ENCODE measurements around the gene DHX8. TPM values are rescaled to one million over a fixed set of nuclear protein-coding genes. Genes with fewer than 3 reads are reported as not detected.

Gene DHX8
- total RNA-seq, 1 donor from 2014 or later, result 134 TPM

DNA sequence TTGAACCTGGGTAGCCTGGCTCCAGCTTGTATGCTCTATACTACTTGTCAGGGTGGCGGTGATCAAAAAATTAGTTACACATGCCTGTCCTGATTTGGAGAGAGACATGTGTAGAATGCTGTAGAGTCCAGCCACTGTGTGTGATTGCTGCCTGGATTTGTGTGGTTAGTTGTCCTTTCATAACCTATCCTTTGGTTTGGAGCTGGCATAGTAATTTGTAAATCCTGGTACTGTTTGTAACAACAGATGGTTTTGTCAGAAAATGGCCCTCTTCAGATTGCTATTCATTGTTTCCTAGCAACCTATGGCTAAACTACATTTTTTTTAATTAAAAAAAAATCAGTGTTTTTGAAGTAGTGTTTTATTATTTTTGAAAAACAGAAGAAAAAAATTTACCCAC, 31.9 kb downstream of the DHX8 start:
- H3K4me1 ChIP-seq, result no peaks in the 10 kb centered on the region
- H4K20me1 ChIP-seq (ENCODE audit: low read depth), result no peaks in the 10 kb centered on the region
- no peaks in the 10 kb centered on the region for H3K9me3 ChIP-seq (ENCODE audit: low read depth)
- H3K4me3 Mint-ChIP-seq, result no peak overlapping the region
- no peak overlapping the region for H3K4me3 ChIP-seq
- H2AFZ ChIP-seq (replicated peaks), result no peak overlapping the region
- H3K36me3 Mint-ChIP-seq, result peaks cover 14% of the 10 kb centered on the region
- H3K9ac ChIP-seq, result no peak overlapping the region
- H3K27me3 ChIP-seq, result no peaks in the 10 kb centered on the region
- H3K36me3 ChIP-seq, result peaks cover 12% of the 10 kb centered on the region
- DNase-seq (ENCODE audit: low spot score), result no peak
- peaks cover 12% of the 10 kb centered on the region for H3F3A ChIP-seq (ENCODE audit: low read depth)
- no peaks in the 10 kb centered on the region for H3K9me3 Mint-ChIP-seq
- no peak overlapping the region for H3K27ac Mint-ChIP-seq
- TF ChIP-seq, protein P1, sequence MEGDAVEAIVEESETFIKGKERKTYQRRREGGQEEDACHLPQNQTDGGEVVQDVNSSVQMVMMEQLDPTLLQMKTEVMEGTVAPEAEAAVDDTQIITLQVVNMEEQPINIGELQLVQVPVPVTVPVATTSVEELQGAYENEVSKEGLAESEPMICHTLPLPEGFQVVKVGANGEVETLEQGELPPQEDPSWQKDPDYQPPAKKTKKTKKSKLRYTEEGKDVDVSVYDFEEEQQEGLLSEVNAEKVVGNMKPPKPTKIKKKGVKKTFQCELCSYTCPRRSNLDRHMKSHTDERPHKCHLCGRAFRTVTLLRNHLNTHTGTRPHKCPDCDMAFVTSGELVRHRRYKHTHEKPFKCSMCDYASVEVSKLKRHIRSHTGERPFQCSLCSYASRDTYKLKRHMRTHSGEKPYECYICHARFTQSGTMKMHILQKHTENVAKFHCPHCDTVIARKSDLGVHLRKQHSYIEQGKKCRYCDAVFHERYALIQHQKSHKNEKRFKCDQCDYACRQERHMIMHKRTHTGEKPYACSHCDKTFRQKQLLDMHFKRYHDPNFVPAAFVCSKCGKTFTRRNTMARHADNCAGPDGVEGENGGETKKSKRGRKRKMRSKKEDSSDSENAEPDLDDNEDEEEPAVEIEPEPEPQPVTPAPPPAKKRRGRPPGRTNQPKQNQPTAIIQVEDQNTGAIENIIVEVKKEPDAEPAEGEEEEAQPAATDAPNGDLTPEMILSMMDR (IDR thresholded peaks at IDR 0.05), result no peak
- TF ChIP-seq EZH2 (IDR thresholded peaks at IDR 0.05) (no peak), EZH2phosphoT487 (IDR thresholded peaks at IDR 0.05) (no peak)
- no peak overlapping the region for H3K4me2 ChIP-seq
- no peak overlapping the region for H3K27ac ChIP-seq
- peaks cover 1% of the 10 kb centered on the region for H3K4me1 Mint-ChIP-seq
- no peaks in the 10 kb centered on the region for H3K27me3 Mint-ChIP-seq (ENCODE audit: insufficient read depth, low read depth)
- no peaks in the 10 kb centered on the region for H3K79me2 ChIP-seq (ENCODE audit: low read depth)

DNA sequence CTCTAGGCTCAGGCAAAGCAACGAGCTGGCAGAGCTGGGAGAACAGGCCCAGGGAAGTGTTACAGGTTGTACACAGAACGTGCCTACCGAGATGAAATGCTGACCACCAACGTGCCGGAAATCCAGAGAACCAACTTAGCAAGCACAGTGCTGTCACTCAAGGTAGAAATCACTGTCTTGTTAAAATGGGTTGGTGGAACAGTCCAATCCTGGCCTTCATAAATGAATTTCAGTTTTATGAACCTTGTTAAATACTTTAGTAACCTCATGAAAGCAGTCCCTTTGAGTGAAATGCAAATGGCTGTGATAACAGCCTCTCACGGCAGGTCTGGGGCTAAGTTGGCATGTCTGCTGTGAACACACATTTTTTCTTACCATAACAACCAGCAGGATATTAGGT, 33.4 kb downstream of the DHX8 start:
- H3K27me3 Mint-ChIP-seq (ENCODE audit: insufficient read depth, low read depth), result no peaks in the 10 kb centered on the region
- Histone ChIP-seq H3K79me2 (ENCODE audit: low read depth) (no peaks in the 10 kb centered on the region), H3K36me3 (peaks cover 23% of the 10 kb centered on the region), H3K4me2 (no peak overlapping the region), H3K9ac (no peak overlapping the region), H2AFZ (replicated peaks) (no peak overlapping the region), H3K4me1 (no peaks in the 10 kb centered on the region), H3K9me3 (ENCODE audit: low read depth) (no peaks in the 10 kb centered on the region), H3K4me3 (no peak overlapping the region), H3K27me3 (no peaks in the 10 kb centered on the region), H3F3A (ENCODE audit: low read depth) (peaks cover 12% of the 10 kb centered on the region), H3K27ac (no peak overlapping the region), H4K20me1 (ENCODE audit: low read depth) (no peaks in the 10 kb centered on the region)
- H3K27ac Mint-ChIP-seq, result no peak overlapping the region
- no peak overlapping the region for H3K4me3 Mint-ChIP-seq
- H3K36me3 Mint-ChIP-seq, result peaks cover 20% of the 10 kb centered on the region
- TF ChIP-seq, protein P1 (IDR thresholded peaks at IDR 0.05), result no peak
- no peaks in the 10 kb centered on the region for H3K9me3 Mint-ChIP-seq
- peaks cover 2% of the 10 kb centered on the region for H3K4me1 Mint-ChIP-seq
- DNase-seq (ENCODE audit: low spot score), result no peak

DNA sequence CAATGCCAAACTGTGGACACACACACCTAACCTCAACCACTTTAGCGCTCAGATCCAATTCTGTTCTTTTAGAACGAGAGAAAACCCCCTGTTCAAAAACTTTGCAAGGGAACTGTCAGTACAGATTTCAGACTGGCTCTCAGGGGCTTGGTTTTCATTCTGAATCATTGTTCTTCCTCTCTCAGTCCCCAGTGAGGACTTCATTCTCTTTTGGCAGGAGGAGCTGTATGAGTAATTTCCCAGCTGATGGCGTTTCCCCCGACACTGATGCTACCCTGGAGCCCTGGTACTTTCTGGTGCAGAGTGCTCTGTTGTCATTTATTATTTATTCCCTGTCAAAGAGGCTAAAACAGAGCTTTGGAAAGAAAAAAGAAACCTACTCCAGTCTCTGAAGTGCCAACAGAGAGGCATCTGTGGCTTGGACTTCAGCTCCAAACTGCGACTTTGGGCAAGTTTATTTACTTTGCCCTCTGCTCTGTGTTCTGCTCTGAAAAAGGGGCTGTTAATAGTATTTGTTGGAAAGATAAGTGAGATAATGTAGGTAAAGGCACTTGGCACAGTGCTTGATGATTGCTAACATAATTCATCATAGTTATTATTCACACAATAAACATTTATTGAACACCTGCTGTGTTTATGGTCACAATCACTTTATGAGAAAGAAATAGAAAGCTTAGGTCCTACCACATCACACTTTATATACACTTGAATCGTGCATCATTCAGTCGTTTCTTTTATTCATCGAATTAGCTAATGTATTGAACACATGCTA, 34.0 kb downstream of the DHX8 start:
- peaks cover 14% of the 10 kb centered on the region for H3K36me3 Mint-ChIP-seq
- no peaks in the 10 kb centered on the region for H3K27me3 Mint-ChIP-seq (ENCODE audit: insufficient read depth, low read depth)
- H3K27ac Mint-ChIP-seq, result no peak overlapping the region
- no peak overlapping the region for H2AFZ ChIP-seq (replicated peaks)
- H3K4me3 ChIP-seq, result no peak overlapping the region
- H3K4me1 ChIP-seq, result no peaks in the 10 kb centered on the region
- H4K20me1 ChIP-seq (ENCODE audit: low read depth), result no peaks in the 10 kb centered on the region
- TF ChIP-seq EZH2 (IDR thresholded peaks at IDR 0.05) (no peak), EZH2phosphoT487 (IDR thresholded peaks at IDR 0.05) (no peak)
- TF ChIP-seq, protein P1 (IDR thresholded peaks at IDR 0.05), result no peak
- H3K9ac ChIP-seq, result no peak overlapping the region
- no peaks in the 10 kb centered on the region for H3K27me3 ChIP-seq
- no peak overlapping the region for H3K27ac ChIP-seq
- peaks cover 2% of the 10 kb centered on the region for H3K4me1 Mint-ChIP-seq
- H3K9me3 ChIP-seq (ENCODE audit: low read depth), result no peaks in the 10 kb centered on the region
- H3K4me3 Mint-ChIP-seq, result no peak overlapping the region
- H3K79me2 ChIP-seq (ENCODE audit: low read depth), result no peaks in the 10 kb centered on the region
- DNase-seq (ENCODE audit: low spot score), result no peak
- H3K9me3 Mint-ChIP-seq, result no peaks in the 10 kb centered on the region
- H3K4me2 ChIP-seq, result no peak overlapping the region
- peaks cover 24% of the 10 kb centered on the region for H3K36me3 ChIP-seq
- H3F3A ChIP-seq (ENCODE audit: low read depth), result peaks cover 12% of the 10 kb centered on the region

All from neural progenitor cell (in vitro differentiated cells).